B cell (primary cell): Measurements from ENCODE around the gene GRIK3. TPM values are rescaled to one million over a fixed set of nuclear protein-coding genes. Genes with fewer than 3 reads are reported as not detected.

ENCODE experiments used
- ATAC-seq: fragments of 200-7000 bp; cut with Tn5 transposase; one replicate; pipeline ENCODE4 v1.10.0; 2021; ENCODE audit warnings: low read depth, mild to moderate bottlenecking, moderate number of reproducible peaks, moderate library complexity
- CTCF ChIA-PET: fragments of 350-600 bp; sonication (Branson Sonifier 250); formaldehyde crosslinking; loops from one replicate; lab custom pipeline; 2021; ENCODE audit warnings: antibody characterized with exemption, inconsistent platforms; lab: Charles Lee
- POLR2A ChIA-PET: fragments of 350-600 bp; sonication (Branson Sonifier 250); formaldehyde crosslinking; loops from one replicate; lab custom pipeline; 2021; ENCODE audit warnings: antibody characterized with exemption; lab: Charles Lee
- DNase-seq: peaks from one replicate; pipeline ENCODE4 v3.0.0; 2013
- H2AFZ ChIP-seq: 2 replicates; pipeline ENCODE4 v1.6.1; 2012; ENCODE audit warnings: mild to moderate bottlenecking, low read depth, low read length; ENCODE audit not compliant: insufficient read depth, poor library complexity, severe bottlenecking
- H3K27ac ChIP-seq, 2 donors: 1 replicate in 1 of 2; 2 replicates in 1 of 2; pipeline ENCODE4 v1.5.1; 2012 to 2013; ENCODE audit warnings: low read length in 2 of 2, mild to moderate bottlenecking in 2 of 2, moderate library complexity in 1 of 2
- H3K27me3 ChIP-seq, 4 experiments: fragments of 200-600 bp in 1 of 4; sonication (generic) in 1 of 4; replicated peaks in 1 of 4; 1 replicate in 2 of 4; 2 replicates in 2 of 4; pipeline versions ENCODE4 v1.6.1 to v1.7.0; 2013 to 2016; ENCODE audit warnings: low read length in 3 of 4, mild to moderate bottlenecking in 2 of 4, mixed read lengths in 1 of 4, moderate library complexity in 1 of 4; ENCODE audit not compliant: insufficient read depth in 4 of 4, control insufficient read depth in 3 of 4; ENCODE audit errors: control extremely low read depth in 1 of 4
- H3K36me3 ChIP-seq, 2 experiments: replicated peaks in 1 of 2; 1 replicate in 1 of 2; 2 replicates in 1 of 2; pipeline versions ENCODE4 v1.6.1 to v1.7.1; 2013; ENCODE audit warnings: low read length in 1 of 2; ENCODE audit not compliant: insufficient read depth in 2 of 2, control insufficient read depth in 1 of 2; ENCODE audit errors: control extremely low read depth in 1 of 2, extremely low read depth in 1 of 2
- H3K4me1 ChIP-seq, 2 donors: fragments of 200-600 bp in 1 of 2; sonication (generic) in 1 of 2; 1 replicate in 1 of 2; 2 replicates in 1 of 2; pipeline versions ENCODE4 v1.5.1 to v1.6.1; 2013 to 2017; ENCODE audit warnings: low read length in 2 of 2; ENCODE audit not compliant: control insufficient read depth in 2 of 2, insufficient read depth in 2 of 2
- H3K4me2 ChIP-seq: replicated peaks from 2 replicates; pipeline ENCODE3; 2012; ENCODE audit warnings: mild to moderate bottlenecking, low read depth, low read length; ENCODE audit not compliant: poor library complexity, severe bottlenecking
- H3K4me3 ChIP-seq, 5 experiments: fragments of 200-600 bp in 1 of 5; sonication (generic) in 1 of 5; 1 replicate in 3 of 5; 2 replicates in 2 of 5; pipeline versions ENCODE4 v1.5.1 to v1.7.0; 2011 to 2016; ENCODE audit warnings: low read length in 4 of 5, mild to moderate bottlenecking in 4 of 5, low read depth in 2 of 5, control low read depth in 1 of 5, moderate library complexity in 1 of 5; ENCODE audit not compliant: insufficient read depth in 1 of 5; ENCODE audit errors: control extremely low read depth in 1 of 5, extremely low read depth in 1 of 5
- H3K79me2 ChIP-seq: fragments of 200-600 bp; sonication (generic); one replicate; pipeline ENCODE4 v1.6.0; 2016; ENCODE audit warnings: low read length; ENCODE audit not compliant: control insufficient read depth, insufficient read depth
- H3K9ac ChIP-seq: fragments of 200-600 bp; sonication (generic); 2 replicates; pipeline ENCODE4 v1.6.1; 2017; ENCODE audit warnings: mild to moderate bottlenecking, low read length, moderate library complexity
- H3K9me3 ChIP-seq, 3 donors: one replicate each; pipeline versions ENCODE4 v1.6.1 to v1.7.1; 2013; ENCODE audit warnings: low read length in 2 of 3; ENCODE audit not compliant: control insufficient read depth in 2 of 3, insufficient read depth in 1 of 3; ENCODE audit errors: control extremely low read depth in 1 of 3
- H4K20me1 ChIP-seq: 2 replicates; pipeline ENCODE4 v1.6.0; 2012; ENCODE audit warnings: mild to moderate bottlenecking, low read length; ENCODE audit not compliant: insufficient read depth, control insufficient read depth, poor library complexity, severe bottlenecking
- H3K27ac Mint-ChIP-seq: one replicate; pipeline ENCODE4 v1.8.0; 2021; ENCODE audit warnings: mixed read lengths
- H3K27me3 Mint-ChIP-seq: one replicate; pipeline ENCODE4 v1.8.0; 2021; ENCODE audit warnings: mixed read lengths
- H3K4me1 Mint-ChIP-seq: one replicate; pipeline ENCODE4 v1.8.0; 2021; ENCODE audit warnings: mixed read lengths
- H3K4me3 Mint-ChIP-seq: one replicate; pipeline ENCODE4 v1.8.0; 2021; ENCODE audit warnings: mixed read lengths
- H3K9me3 Mint-ChIP-seq: one replicate; pipeline ENCODE4 v1.8.0; 2022; ENCODE audit warnings: mixed read lengths; ENCODE audit not compliant: insufficient read depth
- EZH2 ChIP-seq: IDR thresholded peaks from 2 replicates; pipeline ENCODE4 v1.6.1; 2012; ENCODE audit warnings: borderline replicate concordance, low read depth, mild to moderate bottlenecking, moderate library complexity, low read length; ENCODE audit not compliant: insufficient read depth, poor library complexity, severe bottlenecking
- WGBS: methylation state at CpG from one replicate; pipeline ENCODE4 v1.1.5; 2013; ENCODE audit warnings: missing lambda C conversion rate; ENCODE audit not compliant: insufficient coverage; 5-methylcytosine and 5-hydroxymethylcytosine counted together
- intact Hi-C: fragments of 100-400 bp; cut with micrococcal nuclease; formaldehyde crosslinking; loops from one replicate; pipeline ENCODE4 v1.10.0; 2022
- polyA plus RNA-seq: library from polyadenylated mRNA; depleted of rRNA; stranded (reverse); fragments of >200 nt; gene quantifications from 2 replicates; pipeline ENCODE4 v1.2.3, GENCODE V29; 2012
- total RNA-seq, 2 donors: library from RNA; stranded (reverse); fragments of 120-200 nt in 1 of 2; gene quantifications; 1 replicate in 1 of 2; 2 replicates in 1 of 2; pipeline versions ENCODE4 v1.2.3 to v1.2.4, GENCODE V29; 2013 to 2022
- TF ChIP-seq, protein P1 (sequence below): fragments of 200-600 bp; IDR thresholded peaks from one replicate; pipeline ENCODE4 v1.8.0; 2022; ENCODE audit warnings: antibody characterized with exemption, mild to moderate bottlenecking

The GRIK3 gene
- total and polyA plus RNA-seq, 2 donors (not counting 1 experiment from before 2014, with no cell fraction given), result 0.12 to 1.5 TPM

DNA sequence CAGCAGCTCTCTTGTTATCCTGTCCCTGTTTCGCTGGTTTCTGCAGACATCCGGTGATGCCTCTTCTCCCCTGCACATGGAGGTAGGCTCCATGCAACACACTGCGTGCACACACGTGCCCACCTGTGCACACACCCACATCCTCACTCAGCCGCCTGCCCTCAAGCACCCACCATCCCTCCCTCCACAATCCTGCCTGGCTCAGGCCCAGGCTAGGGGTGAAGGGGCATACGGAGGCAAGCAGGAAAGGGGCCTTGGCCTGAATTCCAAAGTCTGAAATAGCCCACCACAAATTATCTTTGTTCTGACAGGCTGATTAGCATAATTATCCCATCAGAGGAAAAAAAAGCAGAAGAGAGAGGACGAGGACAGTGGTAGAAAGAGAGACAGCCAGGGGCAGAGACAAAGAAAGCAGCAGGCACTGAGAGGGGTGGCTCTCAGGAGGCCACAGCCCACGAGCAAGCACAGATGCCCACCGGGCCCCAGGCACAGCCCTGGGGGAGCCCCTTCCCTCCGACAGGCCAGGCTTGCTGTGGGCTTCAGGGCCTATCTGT, 73.2 kb downstream of the GRIK3 start:
- Mint-ChIP-seq H3K27me3 (peaks cover 19% of the 10 kb centered on the region), H3K9me3 (no peaks in the 10 kb centered on the region), H3K4me1 (no peaks in the 10 kb centered on the region), H3K27ac (no peak overlapping the region), H3K4me3 (no peak overlapping the region)
- Histone ChIP-seq H3K27ac (no peak overlapping the region), H3K4me1 (no peaks in the 10 kb centered on the region), H4K20me1 (no peaks in the 10 kb centered on the region), H2AFZ (no peak overlapping the region), H3K4me2 (no peak overlapping the region), H3K9me3 (no peaks in the 10 kb centered on the region), H3K36me3 (no peaks in the 10 kb centered on the region), H3K4me3 (no peak overlapping the region), H3K9ac (no peak overlapping the region), H3K79me2 (no peaks in the 10 kb centered on the region), H3K27me3 (peaks cover 0 to 4% (median 0%) of the 10 kb centered on the region in 4 experiments)
- TF ChIP-seq EZH2, result no peak
- TF ChIP-seq, protein P1, sequence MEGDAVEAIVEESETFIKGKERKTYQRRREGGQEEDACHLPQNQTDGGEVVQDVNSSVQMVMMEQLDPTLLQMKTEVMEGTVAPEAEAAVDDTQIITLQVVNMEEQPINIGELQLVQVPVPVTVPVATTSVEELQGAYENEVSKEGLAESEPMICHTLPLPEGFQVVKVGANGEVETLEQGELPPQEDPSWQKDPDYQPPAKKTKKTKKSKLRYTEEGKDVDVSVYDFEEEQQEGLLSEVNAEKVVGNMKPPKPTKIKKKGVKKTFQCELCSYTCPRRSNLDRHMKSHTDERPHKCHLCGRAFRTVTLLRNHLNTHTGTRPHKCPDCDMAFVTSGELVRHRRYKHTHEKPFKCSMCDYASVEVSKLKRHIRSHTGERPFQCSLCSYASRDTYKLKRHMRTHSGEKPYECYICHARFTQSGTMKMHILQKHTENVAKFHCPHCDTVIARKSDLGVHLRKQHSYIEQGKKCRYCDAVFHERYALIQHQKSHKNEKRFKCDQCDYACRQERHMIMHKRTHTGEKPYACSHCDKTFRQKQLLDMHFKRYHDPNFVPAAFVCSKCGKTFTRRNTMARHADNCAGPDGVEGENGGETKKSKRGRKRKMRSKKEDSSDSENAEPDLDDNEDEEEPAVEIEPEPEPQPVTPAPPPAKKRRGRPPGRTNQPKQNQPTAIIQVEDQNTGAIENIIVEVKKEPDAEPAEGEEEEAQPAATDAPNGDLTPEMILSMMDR, result no peak
- intact Hi-C loops, result no loop called here
- DNase-seq (no peak), ATAC-seq (no peak)
- whole genome bisulfite sequencing, result 58% methylated on average over 9 of the region's 10 CpGs
- POLR2A ChIA-PET, result no interaction called here
- CTCF ChIA-PET, result no interaction called here

DNA sequence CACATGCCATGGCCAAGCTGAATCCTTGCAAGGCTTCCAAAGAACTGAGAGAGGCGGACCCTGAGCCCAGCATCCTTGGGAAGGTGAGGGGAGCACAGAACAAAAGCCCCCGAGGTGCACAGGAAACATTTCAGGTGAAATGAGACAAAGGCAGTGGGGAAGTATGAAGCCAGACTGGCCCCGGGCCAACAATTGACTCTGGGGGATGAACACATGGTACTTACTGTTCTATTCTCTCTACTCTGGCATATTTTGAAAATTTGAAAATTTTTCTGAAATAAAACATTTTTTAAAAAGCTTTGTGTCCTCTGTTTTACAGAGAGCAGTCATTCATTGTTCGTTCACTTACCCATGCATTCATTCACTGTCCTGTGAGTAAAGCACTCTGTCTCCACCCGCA, 77.7 kb downstream of the GRIK3 start:
- Histone ChIP-seq H3K9ac (no peak overlapping the region), H3K4me3 (no peak overlapping the region), H3K4me1 (no peaks in the 10 kb centered on the region), H3K27ac (no peak overlapping the region), H3K79me2 (no peaks in the 10 kb centered on the region), H2AFZ (no peak overlapping the region), H3K36me3 (no peaks in the 10 kb centered on the region), H4K20me1 (no peaks in the 10 kb centered on the region), H3K9me3 (no peaks in the 10 kb centered on the region), H3K27me3 (peaks cover 0 to 5% (median 0%) of the 10 kb centered on the region in 4 experiments), H3K4me2 (no peak overlapping the region)
- no peak for DNase-seq
- no peak overlapping the region for H3K4me3 Mint-ChIP-seq
- ChIA-PET CTCF (no interaction called here), POLR2A (no interaction called here)
- no peaks in the 10 kb centered on the region for H3K9me3 Mint-ChIP-seq
- intact Hi-C loops, result no loop called here
- H3K4me1 Mint-ChIP-seq, result no peaks in the 10 kb centered on the region
- H3K27ac Mint-ChIP-seq, result no peak overlapping the region
- H3K27me3 Mint-ChIP-seq, result peaks cover 2% of the 10 kb centered on the region
- no peak for TF ChIP-seq EZH2
- TF ChIP-seq, protein P1, result no peak
- 74% methylated on average over 4 of the region's 5 CpGs for WGBS
- no peak for ATAC-seq
